Right lobe of liver (tissue), 6 donors: ENCODE results near the gene AJAP1. TPM values are rescaled to one million over a fixed set of nuclear protein-coding genes. Genes with fewer than 3 reads are reported as not detected.

Source experiments
- ATAC-seq, 4 donors: fragments of 200-7000 bp; cut with Tn5 transposase; one replicate each; pipeline ENCODE4 v1.9.1; 2020; ENCODE audit warnings: mild to moderate bottlenecking in 4 of 4, moderate library complexity in 4 of 4
- DNase-seq, 3 donors: peaks; one replicate each; pipeline ENCODE4 v3.0.0-alpha.2; 2020
- H3K27ac ChIP-seq, 3 donors: fragments of 200-600 bp; one replicate each; pipeline ENCODE4 v1.8.0; 2022
- H3K27me3 ChIP-seq, 2 donors: fragments of 200-600 bp; one replicate each; pipeline ENCODE4 v1.8.0; 2022
- H3K36me3 ChIP-seq, 4 donors: fragments of 200-600 bp; sonication (generic) in 1 of 4; one replicate each; pipeline versions ENCODE4 v1.5.1 to v1.8.0; 2017 to 2022; ENCODE audit warnings: control low read depth in 1 of 4
- H3K4me1 ChIP-seq, 4 donors: fragments of 200-600 bp; sonication (generic) in 1 of 4; one replicate each; pipeline versions ENCODE4 v1.5.1 to v1.8.0; 2017 to 2022; ENCODE audit warnings: control low read depth in 1 of 4
- H3K4me3 ChIP-seq, 3 donors: fragments of 200-600 bp; one replicate each; pipeline ENCODE4 v1.8.0; 2022
- H3K9me3 ChIP-seq, 4 donors: fragments of 200-600 bp; sonication (generic) in 1 of 4; one replicate each; pipeline versions ENCODE4 v1.5.1 to v1.8.0; 2017 to 2022; ENCODE audit warnings: control low read depth in 1 of 4
- CTCF ChIP-seq, 4 donors: fragments of 200-600 bp in 3 of 4; fragments of 450-650 bp in 1 of 4; IDR thresholded peaks; one replicate each; pipeline versions ENCODE4 v1.5.1 to v1.8.0; 2016 to 2022; ENCODE audit warnings: antibody characterized with exemption in 4 of 4, mild to moderate bottlenecking in 2 of 4
- POLR2A ChIP-seq: fragments of 450-650 bp; IDR thresholded peaks from one replicate; pipeline ENCODE4 v1.6.1; 2017; ENCODE audit warnings: antibody characterized with exemption, mild to moderate bottlenecking
- WGBS: methylation state at CpG from one replicate; pipeline ENCODE4 v1.1.6; 2018; ENCODE audit warnings: low coverage, low lambda C conversion rate; ENCODE audit not compliant: insufficient coverage; ENCODE audit errors: missing lambda C conversion rate; 5-methylcytosine and 5-hydroxymethylcytosine counted together
- intact Hi-C, 2 donors: fragments of 100-400 bp; cut with DNase I; formaldehyde crosslinking; loops; one replicate each; pipeline versions ENCODE4 v1.11.2 to v1.14.1; 2022
- total RNA-seq, 6 experiments: library from RNA; depleted of rRNA in 2 of 6; stranded (reverse); fragments of >200 nt in 2 of 6; fragmentation: NEBNext Ultra II Directional in 3 of 6; extraction: Animal tissue kit (Norgen Biotek cat#: 25700) in 3 of 6; gene quantifications; one replicate each; pipeline versions ENCODE4 v1.1.0 to v1.2.4, GENCODE V29; 2016 to 2023
- donor health status: DM: no; HTN: yes; CAD: no.
- donor health status: DM: no; HTN: no; CAD: no.
- donor health status: DM: no; HTN: no; CAD: no.
- donor health status: DM: no; HTN: yes; CAD: no.
- donor health status: DM: no; HTN: yes; CAD: no.

AJAP1 gene
- total RNA-seq, 6 experiments from 2014 or later, result 0.06 to 0.35 (median 0.13) TPM

GRCh38 chr1:4761324-4761723 lies 106.9 kb downstream of the AJAP1 start:
- intact Hi-C loops, result no loop called here
- TF ChIP-seq CTCF (IDR thresholded peaks at IDR 0.05), result no peak
- 20% methylated on average over 1 of the region's 5 CpGs for WGBS
- Histone ChIP-seq H3K27me3 (no peaks in the 10 kb centered on the region), H3K36me3 (no peaks in the 10 kb centered on the region), H3K27ac (no peak overlapping the region), H3K4me1 (no peaks in the 10 kb centered on the region), H3K4me3 (no peak overlapping the region), H3K9me3 (no peaks in the 10 kb centered on the region)
- no peak for DNase-seq
- no peak for ATAC-seq

- no peak overlapping the region for H3K27ac ChIP-seq
- DNase-seq (no peak), ATAC-seq (no peak)
- no peaks in the 10 kb centered on the region for H3K36me3 ChIP-seq
- no peaks in the 10 kb centered on the region for H3K27me3 ChIP-seq
- WGBS, result 100% methylated on average over 3 of the region's 7 CpGs
- no peaks in the 10 kb centered on the region for H3K9me3 ChIP-seq
- intact Hi-C loops, result no loop called here
- TF ChIP-seq CTCF (IDR thresholded peaks at IDR 0.05) (no peak), POLR2A (no peak)
- H3K4me1 ChIP-seq, result no peaks in the 10 kb centered on the region
- H3K4me3 ChIP-seq, result no peak overlapping the region
Measured at GRCh38 chr1:4762146-4762545, 107.7 kb downstream of the AJAP1 start.

GRCh38 chr1:4767308-4767707 lies 112.9 kb downstream of the AJAP1 start:
- Histone ChIP-seq H3K27ac (no peak overlapping the region), H3K4me1 (no peaks in the 10 kb centered on the region), H3K4me3 (no peak overlapping the region), H3K27me3 (no peaks in the 10 kb centered on the region), H3K9me3 (no peaks in the 10 kb centered on the region), H3K36me3 (no peaks in the 10 kb centered on the region)
- 67% methylated on average over 4 of the region's 4 CpGs for WGBS
- TF ChIP-seq POLR2A (no peak), CTCF (IDR thresholded peaks at IDR 0.05) (no peak)
- DNase-seq (no peak), ATAC-seq (no peak)
- intact Hi-C loops, result no loop called here

GRCh38 chr1:4768553-4768952 lies 114.1 kb downstream of the AJAP1 start:
- Histone ChIP-seq H3K27ac (no peak overlapping the region), H3K27me3 (no peaks in the 10 kb centered on the region), H3K4me3 (no peak overlapping the region), H3K4me1 (no peaks in the 10 kb centered on the region), H3K9me3 (no peaks in the 10 kb centered on the region), H3K36me3 (no peaks in the 10 kb centered on the region)
- no peak for DNase-seq
- TF ChIP-seq POLR2A (no peak), CTCF (IDR thresholded peaks at IDR 0.05) (no peak)
- no peak for ATAC-seq
- intact Hi-C loops, result no loop called here
- no CpG with 5 or more reads among the region's 6 CpGs for WGBS
